Caco-2 (cell line): ENCODE measurements around the gene GTF3C2. TPM values are rescaled to one million over a fixed set of nuclear protein-coding genes. Genes with fewer than 3 reads are reported as not detected.
A peak's percentile ranks its signal among the peaks of the same experiment; 100 is the strongest.

Source experiments
- BruUV-seq: library from RNA; stranded (reverse); fragments of 400-500 nt; replicated peaks from 2 replicates; lab custom pipeline; 2021; lab: Mats Ljungman, UMichigan
- CTCF ChIA-PET: fragments of 300-600 bp; sonication (Branson Sonifier 250); formaldehyde crosslinking; loops from one replicate; lab custom pipeline; 2022; ENCODE audit warnings: antibody characterized with exemption; lab: Charles Lee
- POLR2A ChIA-PET: fragments of 300-600 bp; sonication (Branson Sonifier 250); formaldehyde crosslinking; loops from one replicate; lab custom pipeline; 2022; ENCODE audit warnings: antibody characterized with exemption; lab: Charles Lee
- DNase-seq, 2 experiments: peaks; one replicate each; pipeline versions ENCODE4 v3.0.0 to v3.0.0-alpha.2; 2020 to 2022
- H3K27me3 ChIP-seq: replicated peaks from 2 replicates; pipeline ENCODE4 v1.6.0; 2011; ENCODE audit warnings: low read length; ENCODE audit not compliant: control insufficient read depth, insufficient read depth
- H3K36me3 ChIP-seq: 2 replicates; pipeline ENCODE4 v1.5.1; 2011; ENCODE audit warnings: low read length; ENCODE audit not compliant: control insufficient read depth, insufficient read depth
- H3K4me1 ChIP-seq: fragments of 250-450 bp; sonication (Bioruptor Pico); 2 replicates; pipeline ENCODE4 v1.5.1; 2020; ENCODE audit warnings: mild to moderate bottlenecking
- H3K4me3 ChIP-seq: 2 replicates; pipeline ENCODE4 v1.5.1; 2011; ENCODE audit warnings: low read depth, mild to moderate bottlenecking, control low read depth, low read length
- H3K9me3 ChIP-seq: fragments of 250-450 bp; sonication (Bioruptor Pico); 2 replicates; pipeline ENCODE4 v1.5.1; 2020; ENCODE audit warnings: mild to moderate bottlenecking, moderate library complexity
- H3K27ac Mint-ChIP-seq: one replicate; pipeline ENCODE4 v1.8.0; 2022; ENCODE audit warnings: mixed read lengths; ENCODE audit not compliant: unreplicated experiment
- H3K27me3 Mint-ChIP-seq: one replicate; pipeline ENCODE4 v1.8.0; 2022; ENCODE audit warnings: mixed read lengths; ENCODE audit not compliant: insufficient read depth, unreplicated experiment
- H3K36me3 Mint-ChIP-seq: one replicate; pipeline ENCODE4 v1.8.0; 2022; ENCODE audit warnings: mild to moderate bottlenecking, mixed read lengths; ENCODE audit not compliant: insufficient read depth, unreplicated experiment
- H3K4me1 Mint-ChIP-seq: one replicate; pipeline ENCODE4 v1.8.0; 2022; ENCODE audit warnings: low read depth, mixed read lengths; ENCODE audit not compliant: unreplicated experiment
- H3K4me3 Mint-ChIP-seq: one replicate; pipeline ENCODE4 v1.8.0; 2022; ENCODE audit warnings: mild to moderate bottlenecking, moderate library complexity, mixed read lengths; ENCODE audit not compliant: unreplicated experiment
- H3K9me3 Mint-ChIP-seq: one replicate; pipeline ENCODE4 v1.8.0; 2022; ENCODE audit warnings: mixed read lengths; ENCODE audit not compliant: unreplicated experiment
- CTCF ChIP-seq, 2 experiments: fragments of 200-600 bp in 1 of 2; IDR thresholded peaks; 1 replicate in 1 of 2; 2 replicates in 1 of 2; pipeline versions ENCODE4 v1.5.1 to v1.8.0; 2011 to 2022; ENCODE audit warnings: antibody characterized with exemption in 1 of 2, control low read depth in 1 of 2, inconsistent platforms in 1 of 2, low read depth in 1 of 2, low read length in 1 of 2, mild to moderate bottlenecking in 1 of 2, moderate library complexity in 1 of 2; ENCODE audit not compliant: insufficient read depth in 1 of 2, severe bottlenecking in 1 of 2, unreplicated experiment in 1 of 2
- intact Hi-C: fragments of 100-400 bp; cut with micrococcal nuclease; formaldehyde crosslinking; loops from one replicate; pipeline ENCODE4 v1.10.0; 2022; ENCODE audit not compliant: unreplicated experiment
- total RNA-seq: library from RNA; stranded (reverse); gene quantifications from 2 replicates; pipeline ENCODE4 v1.2.3, GENCODE V29; 2022

The GTF3C2 gene
- total RNA-seq, 1 experiment from 2014 or later: 91.4 TPM

GRCh38 chr2:27381577-27382181 is 25.1 kb upstream of the GTF3C2 start:
- CTCF ChIA-PET: interaction anchor here (1.1 kb wide), 1 partner anchor 302 kb away, joined by 3 read pairs; no protein-coding TSS in a partner anchor
- intact Hi-C loops: no loop called here

GRCh38 chr2:27380626-27381545 is 24.3 kb upstream of the GTF3C2 start, which contains the start of gene ZNF513:
Gene ZNF513, minus strand, starts transcription at chr2:27380734. Its CDS starts 208 bp downstream, at chr2:27380526.
- peaks cover 11% of the 10 kb centered on the region for H3K4me1 Mint-ChIP-seq
- Histone ChIP-seq H3K9me3 (no peaks in the 10 kb centered on the region), H3K4me3 (peak within 1 kb of the TSS; percentile 82), H3K27me3 (no peaks in the 10 kb centered on the region), H3K36me3 (peaks cover 8% of the 10 kb centered on the region), H3K4me1 (peaks cover 15% of the 10 kb centered on the region)
- no peak for TF ChIP-seq CTCF (IDR thresholded peaks at IDR 0.05; ENCODE audit: insufficient read depth in 1 of 2, low read depth in 1 of 2, low read length in 1 of 2, severe bottlenecking in 1 of 2, unreplicated experiment in 1 of 2)
- TSS peak; percentile 53 for BruUV-seq
- peak within 1 kb of the TSS; percentile 98 for H3K27ac Mint-ChIP-seq
- no peaks in the 10 kb centered on the region for H3K27me3 Mint-ChIP-seq
- H3K9me3 Mint-ChIP-seq: no peaks in the 10 kb centered on the region
- H3K4me3 Mint-ChIP-seq: peak within 1 kb of the TSS; percentile 85
- ChIA-PET POLR2A (interaction anchor here (0.6 to 2.0 kb wide), 7 partner anchors 9 to 89 kb away, joined by 3 to 10 read pairs (median 7); partner anchors contain the start of genes EIF2B4, GTF3C2, NRBP1 and PPM1G), CTCF (interaction anchor here (1.1 to 1.9 kb wide), 2 partner anchors 11 to 303 kb away, joined by 3 to 6 read pairs; partner anchors contain the start of gene EIF2B4)
- DNase-seq: peak; percentile 96 to 97
- peaks cover 94% of the 10 kb centered on the region for H3K36me3 Mint-ChIP-seq
- intact Hi-C loops: loop anchor here (1.0 kb wide), 1 partner anchor 11 kb away; the partner anchor contains the start of genes EIF2B4 and SNX17

More at GRCh38 chr2:27381577-27382181, 25.1 kb upstream of the GTF3C2 start:
- Histone ChIP-seq H3K4me3 (no peak overlapping the region), H3K27me3 (no peaks in the 10 kb centered on the region), H3K36me3 (peaks cover 6% of the 10 kb centered on the region), H3K9me3 (no peaks in the 10 kb centered on the region), H3K4me1 (peaks cover 15% of the 10 kb centered on the region)
- Mint-ChIP-seq H3K9me3 (no peaks in the 10 kb centered on the region), H3K27me3 (no peaks in the 10 kb centered on the region), H3K36me3 (peaks cover 88% of the 10 kb centered on the region), H3K27ac (peak overlapping the region; percentile 98), H3K4me1 (peaks cover 11% of the 10 kb centered on the region), H3K4me3 (peak overlapping the region; percentile 85)
- no peak for TF ChIP-seq CTCF (IDR thresholded peaks at IDR 0.05; ENCODE audit: insufficient read depth in 1 of 2, low read depth in 1 of 2, low read length in 1 of 2, severe bottlenecking in 1 of 2, unreplicated experiment in 1 of 2)
- POLR2A ChIA-PET: interaction anchor here (1.7 kb wide), 1 partner anchor 25 kb away, joined by 7 read pairs; the partner anchor contains the start of gene GTF3C2
- TSS peak; percentile 56 for BruUV-seq
- no peak for DNase-seq
